ENCODE measurements around the gene NRG2.

GRCh38 chr5:140012443-140012842, 30.7 kb downstream of the NRG2 start:
- no peak for TF ChIP-seq CTCF (IDR thresholded peaks at IDR 0.05)
- no peak for TF ChIP-seq POLR2A (IDR thresholded peaks at IDR 0.05)

Measured in adrenal gland (tissue), 5 donors.